Spleen (tissue), 7 donors: ENCODE results near the gene IL26.

ENCODE experiments used
- CTCF ChIP-seq, 11 experiments: fragments of 200-600 bp in 7 of 11; fragments of 450-650 bp in 4 of 11; sonication (generic) in 4 of 11; IDR thresholded peaks in 8 of 11; conservative IDR thresholded peaks in 3 of 11; 1 replicate in 7 of 11; 2 replicates in 4 of 11; pipeline versions ENCODE4 v1.4.0 to v1.8.0; 2016 to 2021; ENCODE audit warnings: antibody characterized with exemption in 11 of 11, inconsistent platforms in 4 of 11, mild to moderate bottlenecking in 1 of 11
- POLR2A ChIP-seq, 3 donors: fragments of 450-650 bp; IDR thresholded peaks; one replicate each; pipeline ENCODE4 v1.5.1; 2017; ENCODE audit warnings: antibody characterized with exemption in 3 of 3, mild to moderate bottlenecking in 1 of 3
- POLR2AphosphoS5 ChIP-seq, 3 donors: sonication (generic); formaldehyde crosslinking; IDR thresholded peaks; one replicate each; pipeline ENCODE4 v1.5.1; 2017; ENCODE audit warnings: antibody characterized with exemption in 3 of 3
- donor health status: DM: no; HTN: no; CAD: no; lungs with moderate emphysema.
- donor health status: DM: no; HTN: no; CAD: no.
- donor health status: DM: no; HTN: no; CAD: no.

- no peak for TF ChIP-seq POLR2A (IDR thresholded peaks at IDR 0.05)
- TF ChIP-seq CTCF (IDR thresholded peaks at IDR 0.05 in 8 of 11, conservative IDR thresholded peaks at IDR 0.05 in 3 of 11) = peak; percentile 57 to 87 (median 84)
- no peak for TF ChIP-seq POLR2AphosphoS5 (IDR thresholded peaks at IDR 0.05)
Measured at GRCh38 chr12:68223067-68223747, 2.4 kb downstream of the IL26 start.
